Measurements from ENCODE around the gene HTR2A. TPM values are rescaled to one million over a fixed set of nuclear protein-coding genes. Genes with fewer than 3 reads are reported as not detected.

HTR2A gene
- total RNA-seq, 4 donors from 2014 or later = 0.57 TPM; not detected in 3

- no peak for TF ChIP-seq CTCF (IDR thresholded peaks at IDR 0.05)
- no peak for TF ChIP-seq EP300 (IDR thresholded peaks at IDR 0.05)
- H3K27me3 ChIP-seq = peaks cover under 1% of the 10 kb centered on the region
- H3K4me3 ChIP-seq = no peak overlapping the region
- DNase-seq (ENCODE audit: low spot score in 2 of 2) = no peak
- 67% methylated on average over 5 of the region's 5 CpGs for WGBS
- no peaks in the 10 kb centered on the region for H3K36me3 ChIP-seq
- H3K9me3 ChIP-seq = no peaks in the 10 kb centered on the region
- no peak overlapping the region for H3K27ac ChIP-seq
- H3K4me1 ChIP-seq = no peaks in the 10 kb centered on the region
Measured at GRCh38 chr13:46874006-46874405, 22.8 kb downstream of the HTR2A start.

DNA sequence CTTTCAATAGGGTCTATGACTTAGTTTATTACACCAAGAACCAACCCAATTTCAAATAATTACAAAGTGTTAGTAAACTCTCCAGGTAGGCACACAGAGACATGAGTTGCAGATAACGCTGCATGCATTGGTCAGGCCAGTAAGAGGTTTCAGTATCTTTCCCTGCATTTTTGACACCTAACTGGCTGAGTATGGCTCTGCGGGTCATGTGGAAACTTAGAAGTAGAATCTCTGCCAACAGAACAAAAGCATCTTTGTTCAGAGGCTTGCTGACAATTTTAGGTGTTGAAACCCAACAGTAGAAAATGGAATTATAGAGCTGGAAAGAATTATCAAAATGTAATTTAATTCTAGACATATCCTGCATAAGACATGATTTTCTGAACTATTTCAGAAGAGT, 25.3 kb downstream of the HTR2A start:
- no peaks in the 10 kb centered on the region for H3K9me3 ChIP-seq
- H3K4me3 ChIP-seq = no peak overlapping the region
- 66% methylated on average over 2 of the region's 2 CpGs for WGBS
- no peak for TF ChIP-seq EP300 (IDR thresholded peaks at IDR 0.05)
- no peak for TF ChIP-seq POLR2A (IDR thresholded peaks at IDR 0.05)
- no peak for TF ChIP-seq POLR2AphosphoS5 (IDR thresholded peaks at IDR 0.05)
- no peak for TF ChIP-seq CTCF (IDR thresholded peaks at IDR 0.05)
- DNase-seq (ENCODE audit: low spot score in 2 of 2) = no peak
- no peaks in the 10 kb centered on the region for H3K36me3 ChIP-seq
- H3K4me1 ChIP-seq = no peaks in the 10 kb centered on the region
- H3K27ac ChIP-seq = no peak overlapping the region
- no peaks in the 10 kb centered on the region for H3K27me3 ChIP-seq

DNA sequence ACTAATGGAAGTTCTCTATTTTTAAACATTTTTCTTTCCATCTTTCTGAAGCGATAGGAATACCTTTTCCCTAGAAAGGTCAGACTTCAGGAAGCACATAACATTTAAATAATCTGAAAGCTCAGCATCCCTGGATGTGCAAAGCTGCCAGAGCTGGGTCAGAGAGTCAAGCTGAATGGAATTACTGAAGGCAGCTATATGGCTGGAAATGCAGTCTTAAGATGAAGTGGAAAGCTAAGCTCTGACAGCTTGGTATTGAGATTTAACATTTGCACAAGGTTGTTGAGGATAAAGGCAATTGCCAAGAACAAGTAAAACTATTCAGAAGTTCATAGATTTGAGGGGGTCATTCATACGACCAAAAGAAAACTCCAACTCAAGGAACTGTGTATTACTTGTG, 28.8 kb downstream of the HTR2A start:
- H3K27me3 ChIP-seq = no peaks in the 10 kb centered on the region
- no peak for TF ChIP-seq POLR2AphosphoS5 (IDR thresholded peaks at IDR 0.05)
- TF ChIP-seq CTCF (IDR thresholded peaks at IDR 0.05) = no peak
- TF ChIP-seq POLR2A (IDR thresholded peaks at IDR 0.05) = no peak
- TF ChIP-seq EP300 (IDR thresholded peaks at IDR 0.05) = no peak
- 87% methylated on average over 2 of the region's 2 CpGs for WGBS
- H3K4me1 ChIP-seq = no peaks in the 10 kb centered on the region
- no peak overlapping the region for H3K27ac ChIP-seq
- no peak for DNase-seq (ENCODE audit: low spot score in 2 of 2)
- H3K36me3 ChIP-seq = no peaks in the 10 kb centered on the region
- H3K9me3 ChIP-seq = no peaks in the 10 kb centered on the region
- H3K4me3 ChIP-seq = no peak overlapping the region

GRCh38 chr13:46866150-46866549, 30.7 kb downstream of the HTR2A start:
- Histone ChIP-seq H3K36me3 (no peaks in the 10 kb centered on the region), H3K27me3 (no peaks in the 10 kb centered on the region), H3K4me1 (no peaks in the 10 kb centered on the region), H3K27ac (no peak overlapping the region), H3K4me3 (no peak overlapping the region), H3K9me3 (no peaks in the 10 kb centered on the region)
- TF ChIP-seq EP300 (IDR thresholded peaks at IDR 0.05) = no peak
- TF ChIP-seq POLR2AphosphoS5 (IDR thresholded peaks at IDR 0.05) = no peak
- WGBS = 18% methylated on average over 4 of the region's 4 CpGs
- no peak for DNase-seq (ENCODE audit: low spot score in 2 of 2)

GRCh38 chr13:46864941-46865340, 31.9 kb downstream of the HTR2A start:
- WGBS = 67% methylated on average over 3 of the region's 3 CpGs
- no peak for DNase-seq (ENCODE audit: low spot score in 2 of 2)
- TF ChIP-seq CTCF (IDR thresholded peaks at IDR 0.05) (no peak), POLR2AphosphoS5 (IDR thresholded peaks at IDR 0.05) (no peak), EP300 (IDR thresholded peaks at IDR 0.05) (no peak), POLR2A (IDR thresholded peaks at IDR 0.05) (no peak)
- no peaks in the 10 kb centered on the region for H3K9me3 ChIP-seq
- H3K4me1 ChIP-seq = no peaks in the 10 kb centered on the region
- H3K4me3 ChIP-seq = no peak overlapping the region
- H3K27ac ChIP-seq = no peak overlapping the region
- H3K36me3 ChIP-seq = no peaks in the 10 kb centered on the region
- no peaks in the 10 kb centered on the region for H3K27me3 ChIP-seq

DNA sequence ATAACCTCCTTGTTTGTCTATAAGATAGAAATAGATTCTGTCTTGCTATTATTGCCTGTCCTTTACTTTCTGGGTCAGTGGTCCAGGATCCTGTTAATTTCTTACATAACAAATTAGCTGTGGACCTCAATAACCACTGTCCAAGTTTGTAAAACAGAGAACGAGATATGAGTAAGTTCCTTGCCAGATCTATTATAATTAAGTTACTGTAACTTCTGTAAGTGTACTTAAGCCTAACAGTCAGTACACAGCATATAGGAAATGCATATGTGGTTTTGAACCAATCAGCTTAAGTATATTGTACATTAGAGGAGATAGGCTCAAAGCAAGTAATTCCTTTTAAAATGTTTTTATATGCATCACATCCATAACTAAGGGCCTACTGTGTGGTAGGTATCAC, 34.9 kb downstream of the HTR2A start:
- DNase-seq (ENCODE audit: low spot score in 2 of 2) = no peak
- no peaks in the 10 kb centered on the region for H3K4me1 ChIP-seq
- 72% methylated on average over 1 of the region's 1 CpG for WGBS
- no peaks in the 10 kb centered on the region for H3K9me3 ChIP-seq
- H3K27ac ChIP-seq = no peak overlapping the region
- H3K36me3 ChIP-seq = no peaks in the 10 kb centered on the region
- no peak overlapping the region for H3K4me3 ChIP-seq
- H3K27me3 ChIP-seq = no peaks in the 10 kb centered on the region
- no peak for TF ChIP-seq POLR2A (IDR thresholded peaks at IDR 0.05)
- TF ChIP-seq CTCF (IDR thresholded peaks at IDR 0.05) = no peak
- no peak for TF ChIP-seq POLR2AphosphoS5 (IDR thresholded peaks at IDR 0.05)
